ENCODE data around the gene PKNOX2.

DNA sequence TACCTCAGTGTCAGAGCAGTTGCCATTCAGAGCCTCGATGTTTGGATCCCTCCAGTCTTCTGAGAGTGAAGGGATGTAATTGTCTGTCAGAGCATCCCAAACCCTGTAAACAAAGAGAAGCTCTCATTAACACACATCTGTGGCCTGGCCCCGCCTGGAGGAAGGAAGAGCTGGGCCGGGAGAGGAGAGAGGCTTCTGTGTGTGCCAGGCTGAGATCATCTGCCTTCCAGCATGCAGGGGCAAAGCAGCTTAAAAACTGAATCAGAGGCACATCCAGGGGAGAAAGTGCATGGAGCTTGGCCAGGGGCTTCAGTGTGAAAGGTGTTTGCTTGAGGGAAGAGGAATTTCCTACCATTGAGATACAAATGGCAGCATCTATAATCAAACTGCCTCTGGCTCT is 317.0 kb downstream of the PKNOX2 start:
- TF ChIP-seq CBFA2T3 (IDR thresholded peaks at IDR 0.05), result no peak
- no peak for TF ChIP-seq ZNF589 (CRISPR knock-in tag; IDR thresholded peaks at IDR 0.05; ENCODE audit: low read depth)
